Stomach (tissue), 4 donors: ENCODE data around the gene FARS2.

ENCODE experiments used
- CTCF ChIP-seq, 7 experiments: fragments of 450-650 bp in 4 of 7; fragments of 200-600 bp in 3 of 7; sonication (generic) in 3 of 7; IDR thresholded peaks; one replicate each; pipeline ENCODE4 v1.5.1; 2016 to 2019; ENCODE audit warnings: antibody characterized with exemption in 7 of 7, control low read depth in 2 of 7, mild to moderate bottlenecking in 1 of 7
- EP300 ChIP-seq: sonication (generic); formaldehyde crosslinking; IDR thresholded peaks from one replicate; pipeline ENCODE4 v1.6.1; 2017; ENCODE audit warnings: antibody characterized with exemption
- POLR2A ChIP-seq, 4 donors: fragments of 450-650 bp; IDR thresholded peaks; one replicate each; pipeline ENCODE4 v1.6.1; 2016; ENCODE audit warnings: antibody characterized with exemption in 4 of 4, control low read depth in 2 of 4, mild to moderate bottlenecking in 1 of 4, moderate library complexity in 1 of 4
- POLR2AphosphoS5 ChIP-seq, 3 donors: sonication (generic); formaldehyde crosslinking; IDR thresholded peaks; one replicate each; pipeline ENCODE4 v1.6.1; 2016; ENCODE audit warnings: antibody characterized with exemption in 3 of 3

GRCh38 chr6:5513408-5513807, 252.1 kb downstream of the FARS2 start:
- TF ChIP-seq EP300 (no peak), POLR2AphosphoS5 (IDR thresholded peaks at IDR 0.05) (no peak), CTCF (IDR thresholded peaks at IDR 0.05) (no peak), POLR2A (IDR thresholded peaks at IDR 0.05) (no peak)
